Embryonic facial prominence (tissue), 1 donor: Measurements from ENCODE around the gene FBXL2.

Experiments
- DNase-seq: peaks from one replicate; pipeline ENCODE4 v3.0.0-alpha.2; 2016; ENCODE audit errors: extremely low spot score

The FBXL2 gene, protein sequence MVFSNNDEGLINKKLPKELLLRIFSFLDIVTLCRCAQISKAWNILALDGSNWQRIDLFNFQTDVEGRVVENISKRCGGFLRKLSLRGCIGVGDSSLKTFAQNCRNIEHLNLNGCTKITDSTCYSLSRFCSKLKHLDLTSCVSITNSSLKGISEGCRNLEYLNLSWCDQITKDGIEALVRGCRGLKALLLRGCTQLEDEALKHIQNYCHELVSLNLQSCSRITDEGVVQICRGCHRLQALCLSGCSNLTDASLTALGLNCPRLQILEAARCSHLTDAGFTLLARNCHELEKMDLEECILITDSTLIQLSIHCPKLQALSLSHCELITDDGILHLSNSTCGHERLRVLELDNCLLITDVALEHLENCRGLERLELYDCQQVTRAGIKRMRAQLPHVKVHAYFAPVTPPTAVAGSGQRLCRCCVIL

DNA sequence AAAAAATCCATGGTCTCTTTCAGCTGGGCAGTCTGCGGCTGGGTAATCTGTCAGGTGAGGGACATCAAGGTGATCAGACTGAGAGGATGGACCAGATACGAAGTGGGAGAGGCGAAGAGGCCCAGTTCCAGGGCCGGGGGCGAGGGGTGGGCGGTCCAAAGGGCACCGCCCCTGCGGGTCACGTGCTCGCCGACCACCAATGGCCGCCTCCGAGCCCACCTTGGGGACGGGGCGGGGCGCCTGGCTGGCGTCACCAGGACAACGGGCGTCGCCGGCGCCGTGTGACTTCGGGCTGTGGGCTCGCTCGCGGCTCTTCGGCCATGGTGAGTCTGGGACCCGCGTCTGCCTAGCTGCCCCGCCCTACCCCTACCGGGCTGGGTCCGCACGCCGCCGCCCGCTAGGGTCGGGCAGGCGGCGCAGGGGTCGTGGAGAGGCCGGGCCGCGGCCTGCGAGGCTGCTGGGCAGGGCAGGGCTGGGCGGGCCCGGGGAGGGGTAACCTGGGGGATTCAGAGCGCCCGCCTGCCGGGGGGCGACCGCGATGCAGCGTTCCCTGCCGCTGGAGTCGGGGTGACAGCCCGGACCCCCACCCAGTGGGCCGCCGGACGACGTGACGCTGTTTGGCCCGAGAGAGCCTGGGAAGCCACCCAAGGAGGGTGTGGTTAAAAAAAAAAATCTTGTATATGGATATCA, at the start of gene FBXL2:
Gene FBXL2, plus strand, starts transcription at position 250 of the 690 bp plus-strand sequence. Its CDS starts 71 bp downstream, at position 321.
- peak; percentile 66 for DNase-seq

DNA sequence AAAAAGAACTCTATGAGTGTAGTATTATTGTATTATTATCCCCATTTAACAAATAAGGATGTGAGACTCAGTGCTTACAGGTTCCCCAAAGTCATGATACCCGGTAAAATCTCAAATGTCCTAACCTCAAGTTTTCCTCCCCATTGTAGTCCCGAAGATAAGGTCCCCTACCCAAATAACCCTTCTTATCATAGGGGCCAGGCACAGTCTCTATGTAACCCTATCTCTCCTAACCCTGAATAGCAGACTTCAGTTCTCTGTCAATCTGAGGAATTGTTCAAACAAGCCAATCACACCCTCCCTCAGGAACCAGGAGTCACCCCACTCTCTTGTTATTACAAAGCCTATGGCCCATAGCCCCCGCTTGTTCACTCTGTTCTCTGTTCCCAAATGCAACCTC, 48.2 kb upstream of the FBXL2 start:
- DNase-seq: no peak

DNA sequence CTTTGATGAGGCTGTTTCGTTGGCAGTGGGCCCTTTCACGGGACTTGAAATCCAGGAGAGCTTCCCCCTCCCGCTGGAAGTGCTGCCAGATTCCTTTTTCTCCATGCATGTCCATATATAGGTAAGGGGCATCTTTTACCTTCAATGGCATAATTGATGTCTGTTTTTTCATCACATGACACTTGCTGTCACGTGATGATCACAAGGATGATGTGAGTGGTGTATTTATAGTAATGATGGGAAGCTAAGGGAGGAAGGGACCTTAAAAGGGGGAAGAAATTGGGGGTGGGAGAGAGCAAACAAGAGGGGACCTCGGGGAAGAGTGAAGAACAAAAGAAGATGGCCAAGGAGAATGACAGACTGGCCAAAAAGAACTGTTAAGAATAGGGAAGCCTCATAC, 47.3 kb upstream of the FBXL2 start:
- no peak for DNase-seq

DNA sequence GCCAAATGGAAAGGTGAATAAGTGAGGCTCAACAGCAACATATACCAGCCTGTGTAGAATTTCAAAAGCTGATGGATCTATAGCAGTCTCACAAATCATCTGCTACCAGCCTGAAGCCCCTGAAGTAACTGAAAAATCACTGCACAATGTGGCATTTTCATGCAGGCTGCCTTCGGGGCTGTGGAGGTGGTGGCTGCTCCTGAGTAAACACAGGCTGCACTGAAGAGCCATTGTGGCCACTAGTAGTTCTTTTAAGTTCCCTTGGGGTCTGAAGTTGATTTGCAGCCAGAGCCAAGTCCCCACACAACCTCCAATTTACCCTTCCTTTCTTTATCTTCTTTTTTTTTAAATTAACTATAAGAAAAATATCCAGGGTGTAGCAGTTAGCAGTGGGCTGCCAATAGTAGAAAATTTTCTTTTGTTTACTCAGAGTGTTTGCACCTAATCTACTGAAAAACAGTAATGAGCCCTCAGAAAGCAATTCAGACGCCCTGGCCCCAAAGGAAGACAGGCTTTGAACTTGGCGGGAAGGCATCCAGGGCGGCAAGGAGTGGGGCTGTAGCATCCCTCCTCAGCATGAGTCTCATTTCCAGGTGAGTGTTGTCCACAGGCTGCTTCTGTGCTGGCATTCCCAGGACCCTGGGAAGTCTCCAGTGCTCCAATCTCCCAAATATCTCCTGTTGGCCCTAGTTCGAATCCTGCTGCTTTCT, 45.3 kb upstream of the FBXL2 start:
- no peak for DNase-seq

DNA sequence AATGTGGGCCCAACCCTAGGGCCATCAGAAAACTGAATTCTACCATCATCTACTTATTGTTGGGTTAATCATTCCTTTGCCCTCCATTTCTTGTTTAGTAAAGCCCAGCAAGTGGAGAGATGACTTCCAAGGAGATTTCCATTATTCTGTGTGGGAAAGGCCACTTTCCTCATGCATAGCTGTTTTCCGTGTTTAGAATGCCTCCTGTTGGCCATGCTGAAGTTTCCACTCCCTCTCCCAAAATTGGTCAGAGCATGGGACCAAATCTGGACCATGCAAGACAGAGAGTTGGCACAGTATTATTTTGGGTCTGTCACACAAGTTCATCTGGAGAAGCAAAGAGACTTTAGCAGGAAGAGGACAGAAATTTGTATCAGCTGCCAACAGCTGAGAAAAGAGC, 43.4 kb upstream of the FBXL2 start:
- DNase-seq: no peak

DNA sequence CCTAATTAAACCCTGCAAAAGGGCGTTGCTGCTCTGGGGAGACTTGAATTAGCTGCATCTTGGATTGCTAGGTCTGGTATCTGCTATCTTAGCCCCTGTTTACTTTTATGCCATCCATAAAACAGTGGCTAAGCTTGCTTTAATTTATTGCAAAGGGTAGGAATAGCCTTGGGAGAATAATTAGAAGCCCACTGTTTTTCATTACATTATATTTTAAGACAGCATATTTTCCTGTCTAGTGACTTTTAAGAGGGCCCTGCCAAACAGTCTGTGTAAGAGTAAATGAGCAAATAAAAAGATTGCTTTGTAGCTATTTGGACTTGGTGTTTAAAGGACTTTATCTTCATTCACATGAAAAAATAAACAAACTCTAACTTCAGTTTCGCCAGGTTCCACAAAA, 41.2 kb upstream of the FBXL2 start:
- DNase-seq: no peak

DNA sequence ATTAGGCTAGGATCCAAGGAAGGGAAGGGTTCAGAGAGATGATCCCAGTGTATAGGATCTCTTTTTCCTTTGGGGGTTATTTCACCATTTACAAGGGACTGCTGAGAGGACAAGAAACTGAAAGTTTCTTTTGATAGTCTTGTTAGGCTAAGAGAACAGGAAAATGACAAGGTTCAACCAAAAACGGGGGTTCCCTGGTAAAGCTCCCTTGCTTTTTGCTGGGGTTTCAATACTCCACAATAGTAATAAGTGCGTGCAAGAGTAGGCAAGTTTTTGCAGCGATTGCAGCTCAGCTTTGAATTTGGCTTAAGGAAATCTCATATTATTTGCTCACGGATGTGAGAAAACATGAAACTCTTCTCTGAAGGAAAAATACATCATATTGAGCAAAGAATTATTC, 39.8 kb upstream of the FBXL2 start:
- DNase-seq: no peak

DNA sequence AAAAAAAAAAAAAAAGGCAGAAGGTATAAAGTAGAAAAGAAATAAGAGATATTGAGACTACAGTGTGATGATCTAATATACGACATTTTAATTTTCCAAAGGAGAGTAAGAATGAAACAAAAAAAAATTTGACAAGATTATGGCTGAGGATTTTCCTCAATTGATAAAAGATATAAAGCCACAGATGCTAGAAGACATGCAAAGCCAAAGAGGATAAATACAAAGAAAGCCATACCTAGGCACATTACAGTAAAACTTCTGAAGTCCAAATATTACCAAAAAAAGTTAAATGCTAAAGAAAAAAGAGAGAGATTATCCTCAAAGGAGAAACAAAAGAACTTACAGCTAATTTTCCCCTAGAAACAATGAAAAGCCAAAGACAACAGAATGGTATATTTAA, 38.3 kb upstream of the FBXL2 start:
- no peak for DNase-seq

DNA sequence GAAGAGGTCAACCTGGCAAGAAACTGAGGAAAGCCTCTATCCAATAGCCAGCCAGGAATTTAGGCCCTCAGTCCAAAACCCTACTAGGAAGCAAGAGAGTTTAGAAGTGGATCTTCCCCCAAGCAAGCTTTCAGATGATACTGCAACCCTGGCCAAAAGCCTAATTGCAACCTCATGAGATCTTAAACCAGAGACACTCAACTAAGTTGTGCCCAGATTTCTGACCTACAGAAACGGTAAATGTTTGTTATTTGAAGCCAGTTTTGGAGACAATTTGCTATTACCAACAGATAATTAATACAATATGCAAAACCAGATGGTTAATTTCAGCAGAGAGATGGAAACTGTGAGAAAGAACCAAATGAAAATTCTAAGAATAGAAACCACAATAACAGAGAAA, 37.0 kb upstream of the FBXL2 start:
- DNase-seq: no peak

DNA sequence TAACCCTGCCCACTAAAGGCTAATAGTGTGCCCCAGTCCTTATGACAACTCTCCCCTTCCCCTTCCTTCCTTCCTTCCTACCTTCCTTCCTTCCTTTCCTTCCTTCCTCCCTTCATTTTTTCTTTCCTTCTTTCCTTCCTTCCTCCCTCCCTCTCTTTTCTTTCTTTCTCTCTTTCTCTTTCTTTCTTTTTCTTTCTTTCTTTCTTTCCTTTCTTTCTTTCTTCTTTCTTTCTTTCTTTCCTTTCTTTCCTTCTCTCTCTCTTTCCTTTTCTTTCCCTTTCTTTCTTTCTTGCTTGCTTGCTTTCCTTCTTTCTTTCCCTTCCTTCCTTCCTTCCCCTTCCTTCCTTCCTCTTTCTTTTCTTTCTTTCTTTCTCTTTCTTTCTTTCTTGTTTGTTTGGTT, 30.5 kb upstream of the FBXL2 start:
- DNase-seq: no peak

DNA sequence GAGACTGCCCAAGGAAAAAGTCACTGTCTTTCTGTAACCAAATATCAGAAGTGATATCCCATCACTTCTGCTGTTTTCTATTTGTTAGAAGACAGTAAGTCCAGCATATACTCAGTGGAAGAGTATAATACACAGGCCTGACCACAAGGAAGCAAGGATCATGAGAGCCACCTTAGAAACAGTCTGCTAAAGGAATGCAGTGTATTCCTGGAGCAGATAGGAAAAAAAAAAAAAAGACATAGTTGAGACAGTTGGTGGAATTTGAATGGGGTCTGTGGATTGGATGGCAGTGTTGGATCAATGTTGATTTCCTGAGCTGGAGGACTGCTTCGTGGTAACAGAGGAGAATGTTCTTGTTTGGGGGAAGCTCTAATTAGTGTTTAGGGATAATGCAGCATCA, 26.5 kb upstream of the FBXL2 start:
- DNase-seq: no peak

DNA sequence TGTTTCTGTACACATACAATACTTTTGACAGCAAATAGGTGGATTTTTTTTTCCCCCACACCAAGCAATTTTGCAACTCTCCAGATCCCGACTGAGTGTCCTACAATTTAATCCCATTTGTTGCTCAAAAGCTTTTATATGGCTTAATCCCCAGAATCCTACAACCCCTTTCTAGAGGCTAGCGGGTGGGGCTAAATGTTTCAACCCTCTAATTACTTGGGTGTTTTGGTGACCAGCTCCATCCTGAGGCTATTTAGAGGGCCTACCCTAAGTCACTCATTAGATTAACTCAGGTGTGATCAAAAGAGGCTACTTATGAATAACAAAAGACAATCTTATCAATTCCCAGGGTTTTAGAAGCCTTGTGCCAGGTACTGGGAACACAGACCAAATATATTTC, 21.0 kb upstream of the FBXL2 start:
- no peak for DNase-seq

DNA sequence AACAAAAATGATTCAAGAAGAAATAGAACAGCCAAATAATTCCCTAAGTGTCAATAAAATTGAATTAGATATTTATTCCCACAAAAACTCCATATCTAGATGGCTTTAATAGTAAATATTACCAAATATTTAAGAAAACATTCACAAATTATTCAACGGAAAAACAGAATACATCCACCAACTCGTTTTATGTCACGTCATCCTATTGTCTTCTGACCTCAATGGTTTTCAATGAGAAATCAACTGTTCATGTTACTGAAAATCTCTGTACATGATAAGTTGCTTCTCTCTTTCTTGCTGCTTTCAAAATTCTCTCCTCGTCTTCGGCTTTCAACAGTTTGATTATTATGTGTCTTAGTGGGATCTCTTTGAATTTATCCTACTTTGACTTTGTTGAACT, 17.1 kb upstream of the FBXL2 start:
- DNase-seq: no peak

DNA sequence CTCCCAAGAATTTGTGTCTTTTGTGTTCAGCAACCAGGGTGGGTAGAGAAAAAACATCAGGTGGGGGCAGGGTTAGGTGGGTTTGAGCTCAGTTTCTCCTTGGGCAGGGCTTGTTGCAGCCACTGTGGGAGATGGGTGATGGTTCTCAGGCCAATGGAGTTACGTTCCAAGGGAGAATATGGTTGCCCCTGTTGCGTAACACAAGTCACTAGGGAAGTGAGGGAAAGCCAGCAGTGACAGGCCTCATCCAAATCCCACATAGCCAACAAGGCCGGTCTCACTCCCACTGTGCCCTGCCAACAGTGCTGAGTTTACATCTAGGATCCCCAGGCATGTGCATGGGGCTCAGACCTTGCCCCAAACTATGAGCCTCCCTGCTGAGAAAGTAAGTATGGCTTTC, 7.9 kb upstream of the FBXL2 start:
- no peak for DNase-seq

DNA sequence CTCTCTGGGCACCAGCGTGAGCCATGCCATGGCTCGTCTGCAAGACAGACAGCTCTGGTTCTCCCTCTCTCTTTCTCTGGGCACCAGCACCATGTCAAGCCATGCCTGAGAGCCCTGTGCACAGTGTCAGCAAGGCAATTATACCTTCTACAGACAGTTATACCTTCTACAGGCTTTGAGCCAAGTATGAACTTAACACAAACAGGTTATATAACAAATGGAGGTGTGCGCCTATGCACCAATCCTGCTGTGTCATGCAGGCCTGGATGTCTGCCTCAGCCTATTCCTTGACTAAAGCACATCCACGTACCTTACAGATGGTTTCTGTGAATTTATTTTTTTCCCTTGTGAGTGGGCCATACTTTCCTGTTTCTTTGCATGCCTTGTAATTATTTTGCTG, 5.9 kb upstream of the FBXL2 start:
- DNase-seq: no peak

DNA sequence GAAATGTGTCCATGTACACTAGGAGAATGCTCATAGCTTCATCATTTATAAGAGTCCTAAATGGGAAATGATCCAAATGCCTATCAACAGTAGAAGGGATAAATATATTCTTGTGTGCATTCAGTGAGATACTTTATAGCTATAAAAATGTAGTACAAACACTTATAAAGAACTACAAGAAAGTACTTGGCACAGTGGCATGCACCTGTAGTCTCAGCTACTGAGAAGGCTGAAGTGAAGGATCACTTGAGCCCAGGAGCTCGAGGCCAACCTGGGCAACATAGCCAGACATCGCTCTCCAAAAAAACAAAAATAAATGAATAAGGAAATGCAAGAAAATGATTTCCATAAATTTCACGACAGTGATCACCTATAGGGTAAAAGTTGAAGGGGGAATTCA, 3.6 kb upstream of the FBXL2 start:
- DNase-seq: no peak

DNA sequence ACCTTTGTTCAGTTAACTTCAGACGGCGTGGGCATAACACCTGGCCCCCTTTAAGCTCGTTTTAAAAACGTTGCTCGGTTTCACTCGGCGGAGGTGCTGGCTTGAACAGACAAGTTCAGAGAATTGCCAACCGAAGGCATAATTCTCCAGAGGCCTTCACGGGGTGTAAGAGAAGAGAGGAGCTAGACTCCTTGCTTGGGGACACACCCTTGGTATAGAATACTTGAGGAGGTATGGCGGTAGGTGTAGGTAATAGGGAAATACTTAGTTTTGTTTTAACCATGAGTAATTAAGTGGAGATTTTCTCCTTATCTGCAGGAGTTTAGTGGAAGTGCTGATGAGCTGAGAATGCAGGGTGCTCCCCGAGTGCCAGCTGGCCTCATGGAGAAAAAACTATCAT, 921 bp downstream of the FBXL2 start:
- DNase-seq: no peak

DNA sequence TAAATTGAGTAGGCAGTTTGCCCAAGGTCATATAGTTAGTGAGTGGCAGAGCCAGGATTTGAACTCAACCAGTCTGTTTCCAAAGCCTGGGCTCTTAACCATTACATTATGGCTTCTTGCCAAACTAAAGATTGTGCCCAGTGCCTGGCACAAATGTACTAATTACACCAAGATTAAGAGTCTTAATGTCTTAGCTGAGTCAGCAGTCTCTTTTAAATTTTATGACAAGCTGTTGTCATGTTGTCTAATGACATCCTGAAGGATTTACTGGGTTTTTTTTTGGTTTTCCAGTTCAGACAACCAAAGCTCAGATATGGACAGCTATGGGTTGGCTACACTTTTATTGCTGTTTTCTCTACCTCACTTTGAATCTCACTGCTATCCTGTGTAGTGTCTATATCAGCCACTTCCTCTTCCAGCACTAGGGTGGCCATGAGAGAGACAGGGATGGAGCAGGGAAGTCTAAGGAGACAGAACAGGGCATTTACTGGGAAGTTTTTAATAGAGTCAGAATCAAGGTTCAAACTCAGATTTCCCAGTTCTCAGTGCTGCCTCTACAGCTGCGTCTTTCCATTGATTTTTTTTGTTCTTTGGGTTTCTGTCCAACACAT, 10.5 kb downstream of the FBXL2 start:
- no peak for DNase-seq

DNA sequence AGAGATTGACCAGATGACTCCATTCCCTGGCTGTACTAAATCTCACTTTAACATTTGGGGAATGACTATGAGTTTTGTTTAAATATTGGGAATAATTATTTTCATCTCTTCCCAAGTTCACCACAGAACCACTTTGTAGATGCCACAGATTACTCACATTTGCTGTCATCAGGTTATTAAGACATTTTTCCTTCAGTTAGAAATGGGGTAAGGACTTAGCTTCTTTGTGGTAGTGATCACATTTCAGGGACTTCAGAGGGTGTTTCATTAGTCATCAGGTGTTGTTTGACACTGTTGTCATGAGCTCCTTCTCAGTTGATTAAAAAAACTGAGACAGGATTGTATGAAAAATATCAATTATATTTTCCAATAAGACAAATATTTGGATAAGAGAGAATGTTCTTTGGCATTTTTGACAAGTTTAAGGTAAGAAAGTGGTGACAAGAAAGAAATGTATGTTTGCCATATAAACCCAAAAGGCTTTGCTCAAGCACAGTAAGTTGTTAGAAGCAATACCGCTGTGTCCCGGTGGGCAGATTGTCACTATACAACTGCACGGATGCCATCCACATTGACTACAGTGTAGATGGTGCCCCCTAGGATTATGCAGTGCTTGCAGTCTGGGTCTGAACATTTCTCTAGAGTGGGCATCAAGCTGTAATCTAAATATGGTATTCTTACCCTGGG, 22.3 kb downstream of the FBXL2 start:
- DNase-seq: no peak

DNA sequence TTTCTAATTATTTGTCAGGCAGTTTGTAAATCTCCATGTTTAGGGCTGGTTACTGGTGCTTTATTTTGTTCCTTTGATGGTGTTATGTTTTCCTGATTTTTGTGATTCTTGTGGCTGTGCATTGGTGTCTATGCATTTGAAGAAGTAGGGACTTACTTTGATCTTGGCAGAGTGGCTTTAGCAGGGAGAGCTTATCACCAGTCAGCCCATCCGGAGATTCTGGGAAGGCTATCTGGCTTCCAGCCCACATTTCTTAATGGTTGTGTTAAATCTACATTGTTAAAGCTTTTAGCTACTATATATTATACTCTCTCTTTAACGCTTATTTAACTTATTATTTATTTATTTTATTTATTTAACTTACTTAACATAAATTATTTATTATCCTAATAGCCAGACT, 35.1 kb downstream of the FBXL2 start:
- DNase-seq: no peak

DNA sequence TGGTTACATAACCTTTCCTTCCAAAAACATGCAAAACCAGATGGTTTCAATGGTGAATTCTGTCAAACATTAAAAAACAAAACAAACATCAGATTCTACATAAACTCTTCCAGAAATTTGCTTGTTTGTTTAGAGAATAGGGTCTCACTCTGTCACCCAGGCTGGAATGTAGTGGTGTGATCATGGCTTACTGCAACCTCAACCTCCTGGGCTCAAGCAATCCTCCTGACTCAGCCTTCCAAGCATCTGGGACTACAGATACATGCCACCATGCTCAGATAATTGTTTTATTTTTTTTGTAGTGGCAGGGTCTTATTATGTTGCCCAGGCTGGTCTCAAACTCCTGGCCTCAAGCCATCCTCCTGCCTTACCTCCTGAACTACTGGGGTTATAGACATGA, 36.1 kb downstream of the FBXL2 start:
- no peak for DNase-seq

DNA sequence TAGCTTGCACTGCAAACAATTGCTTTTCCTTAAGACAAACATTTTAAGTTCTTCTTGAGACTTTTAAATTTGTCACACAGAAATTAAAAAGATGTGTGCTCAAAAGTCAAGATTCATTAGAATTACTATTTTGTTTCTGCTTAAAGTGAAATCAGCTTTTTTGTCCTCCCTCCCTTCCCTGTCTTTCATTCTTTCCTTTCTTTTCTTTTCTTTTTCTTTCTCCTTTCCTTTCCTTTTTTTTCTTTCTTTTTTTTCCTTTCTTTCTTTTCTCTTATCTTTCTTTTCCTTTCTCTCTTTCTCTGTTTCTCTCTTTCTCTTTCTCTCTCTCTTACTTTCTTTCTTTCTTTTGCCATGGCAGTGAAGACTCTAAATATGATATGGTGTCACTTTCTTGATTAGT, 37.8 kb downstream of the FBXL2 start:
- DNase-seq: no peak
